HepG2 (cell line): ENCODE measurements around the gene PTGIS. TPM values are rescaled to one million over a fixed set of nuclear protein-coding genes. Genes with fewer than 3 reads are reported as not detected.

Experiments
- ATAC-seq: fragments of 200-7000 bp; cut with Tn5 transposase; 3 replicates; pipeline ENCODE4 v1.9.1; 2020; ENCODE audit warnings: mild to moderate bottlenecking, moderate library complexity
- BruUV-seq: library from RNA; stranded (reverse); fragments of 400-500 nt; replicated peaks from 2 replicates; lab custom pipeline; 2021; lab: Mats Ljungman, UMichigan
- CTCF ChIA-PET: fragments of 300-600 bp; formaldehyde crosslinking; extraction: SDS; loops from one replicate; lab custom pipeline; 2021; ENCODE audit warnings: low total read pairs, inconsistent platforms, low intra/inter-chr PET ratio; lab: Yijun Ruan, JAX
- POLR2A ChIA-PET: fragments of 350-600 bp; sonication (Branson Sonifier 250); formaldehyde crosslinking; loops from one replicate; lab custom pipeline; 2020; ENCODE audit warnings: antibody characterized with exemption, inconsistent platforms; lab: Yijun Ruan, JAX
- DNase-seq: peaks from one replicate; pipeline ENCODE4 v3.0.0-alpha.2; 2015; ENCODE audit warnings: low spot score
- FAIRE-seq: peaks from 3 replicates; lab custom pipeline; 2011; peaks lifted over from hg19 to GRCh38; lab: Jason Lieb, UNC
- H2AFZ ChIP-seq: one replicate; pipeline ENCODE4 v1.6.1; 2011; ENCODE audit warnings: low read length, inconsistent platforms
- H3K27ac ChIP-seq: fragments of 300-600 bp; 3 replicates; pipeline ENCODE4 v1.8.0; 2011; ENCODE audit warnings: mixed run types, mild to moderate bottlenecking, mixed read lengths, low read length, inconsistent platforms; ENCODE audit not compliant: insufficient read depth; ENCODE audit errors: extremely low read length
- H3K27me3 ChIP-seq, 2 experiments: fragments of 200-600 bp in 1 of 2; 2 replicates in 1 of 2; 3 replicates in 1 of 2; pipeline versions ENCODE4 v1.6.0 to v1.8.0; 2011; ENCODE audit warnings: low read length in 2 of 2, mild to moderate bottlenecking in 2 of 2, moderate library complexity in 2 of 2, inconsistent platforms in 1 of 2; ENCODE audit not compliant: insufficient read depth in 2 of 2, control insufficient read depth in 1 of 2
- H3K36me3 ChIP-seq, 2 experiments: fragments of 200-600 bp in 1 of 2; replicated peaks in 1 of 2; 2 replicates in 1 of 2; 3 replicates in 1 of 2; pipeline versions ENCODE4 v1.5.1 to v1.8.0; 2011; ENCODE audit warnings: low read length in 2 of 2, inconsistent platforms in 1 of 2; ENCODE audit not compliant: insufficient read depth in 2 of 2, control insufficient read depth in 1 of 2
- H3K4me1 ChIP-seq: 2 replicates; pipeline ENCODE4 v1.5.1; 2012; ENCODE audit warnings: low read length, inconsistent platforms; ENCODE audit not compliant: insufficient read depth
- H3K4me2 ChIP-seq: 2 replicates; pipeline ENCODE4 v1.6.0; 2011; ENCODE audit warnings: low read depth, low read length, inconsistent platforms
- H3K4me3 ChIP-seq, 3 experiments: fragments of 200-600 bp in 1 of 3; sonication (generic), shearing (Covaris generic) in 1 of 3; replicated peaks in 1 of 3; 2 replicates each; pipeline ENCODE4 v1.5.1; 2011 to 2016; ENCODE audit warnings: low read length in 3 of 3, inconsistent platforms in 2 of 3, low read depth in 2 of 3, mild to moderate bottlenecking in 2 of 3, control low read depth in 1 of 3, mixed read lengths in 1 of 3; ENCODE audit not compliant: insufficient read depth in 1 of 3
- H3K79me2 ChIP-seq: one replicate; pipeline ENCODE4 v1.6.1; 2011; ENCODE audit warnings: low read length, inconsistent platforms; ENCODE audit not compliant: insufficient read depth
- H3K9ac ChIP-seq: 2 replicates; pipeline ENCODE4 v1.6.0; 2011; ENCODE audit warnings: mild to moderate bottlenecking, low read depth, low read length, inconsistent platforms; ENCODE audit not compliant: insufficient read depth
- H3K9me3 ChIP-seq: 2 replicates; pipeline ENCODE4 v1.5.1; 2012; ENCODE audit warnings: mild to moderate bottlenecking, low read length
- H4K20me1 ChIP-seq: 2 replicates; pipeline ENCODE4 v1.6.0; 2011; ENCODE audit warnings: inconsistent platforms, mild to moderate bottlenecking, low read length, moderate library complexity; ENCODE audit not compliant: insufficient read depth
- CENPX ChIP-seq: sonication (generic); formaldehyde crosslinking; IDR thresholded peaks from 2 replicates; pipeline ENCODE4 v1.9.0; 2021; ENCODE audit warnings: mild to moderate bottlenecking, missing genetic modification reagents, moderate library complexity
- JDP2 ChIP-seq: sonication (generic); formaldehyde crosslinking; IDR thresholded peaks from 2 replicates; pipeline ENCODE4 v1.8.1; 2022; ENCODE audit warnings: missing genetic modification reagents, borderline replicate concordance
- NFRKB ChIP-seq: fragments of 450-650 bp; IDR thresholded peaks from 2 replicates; pipeline ENCODE4 v1.6.1; 2017
- PHB2 ChIP-seq: fragments of 450-650 bp; IDR thresholded peaks from 2 replicates; pipeline ENCODE4 v1.6.1; 2018; ENCODE audit not compliant: partially characterized antibody
- ZNF124 ChIP-seq: sonication (generic); formaldehyde crosslinking; IDR thresholded peaks from 2 replicates; pipeline ENCODE4 v1.4.0; 2020; ENCODE audit warnings: missing genetic modification reagents
- ZNF207 ChIP-seq: fragments of 450-650 bp; IDR thresholded peaks from 2 replicates; pipeline ENCODE4 v1.6.1; 2016; ENCODE audit warnings: antibody characterized with exemption, borderline replicate concordance
- ZNF292 ChIP-seq: sonication (generic); formaldehyde crosslinking; IDR thresholded peaks from 2 replicates; pipeline ENCODE4 v1.8.1; 2022; ENCODE audit warnings: mild to moderate bottlenecking, low read depth, missing genetic modification reagents, borderline replicate concordance
- ZNF326 ChIP-seq: sonication (generic); formaldehyde crosslinking; IDR thresholded peaks from 2 replicates; pipeline ENCODE4 v1.4.0; 2020; ENCODE audit warnings: missing genetic modification reagents, borderline replicate concordance
- ZNF530 ChIP-seq: sonication (generic); formaldehyde crosslinking; IDR thresholded peaks from 2 replicates; pipeline ENCODE4 v1.5.0; 2020; ENCODE audit warnings: low read depth, mild to moderate bottlenecking, missing genetic modification reagents
- ZNF780A ChIP-seq: sonication (generic); formaldehyde crosslinking; IDR thresholded peaks from 2 replicates; pipeline ENCODE4 v1.8.0; 2022; ENCODE audit warnings: mild to moderate bottlenecking, missing genetic modification reagents, moderate library complexity
- WGBS: methylation state at CpG from one replicate; pipeline ENCODE4 v1.1.6; 2017; ENCODE audit warnings: low lambda C conversion rate; 5-methylcytosine and 5-hydroxymethylcytosine counted together
- in situ Hi-C: cut with HindIII; loops from 2 replicates; pipeline ENCODE4 v1.10.0; 2017; ENCODE audit warnings: low pct_unique_long_range_greater_than_20kb; ENCODE audit not compliant: extremely low pct_ligation_motif_present
- intact Hi-C: fragments of 100-400 bp; cut with micrococcal nuclease; formaldehyde crosslinking; loops from one replicate; pipeline ENCODE4 v1.10.0; 2022; ENCODE audit not compliant: unreplicated experiment
- polyA plus RNA-seq, 8 experiments: library from polyadenylated mRNA; depleted of rRNA in 3 of 8; stranded (reverse) in 7 of 8; unstranded in 1 of 8; fragments of >200 nt; fragmentation: Illumina TruSeq in 4 of 8; extraction: Trizol in 4 of 8; gene quantifications; 2 replicates each; pipeline versions ENCODE4 v1.2.1 to v1.2.3, GENCODE V29; 2011 to 2016; ENCODE audit warnings: low read depth in 4 of 8, missing spikeins in 1 of 8, mixed read lengths in 1 of 8; ENCODE audit not compliant: insufficient read depth in 1 of 8
- total RNA-seq, 5 experiments: library from RNA; depleted of rRNA; stranded (reverse); fragments of >200 nt; fragmentation: Illumina TruSeq; extraction: Trizol; gene quantifications; 2 replicates each; pipeline ENCODE4 v1.2.3, GENCODE V29; 2016; ENCODE audit warnings: low read depth in 1 of 5
- TF ChIP-seq, protein P1 (sequence below): sonication (generic); formaldehyde crosslinking; IDR thresholded peaks from 2 replicates; pipeline ENCODE4 v1.4.0; 2020; ENCODE audit warnings: missing genetic modification reagents, borderline replicate concordance
- TF ChIP-seq, protein P2 (sequence below): sonication (generic); formaldehyde crosslinking; IDR thresholded peaks from 2 replicates; pipeline ENCODE4 v1.5.0; 2020; ENCODE audit warnings: mild to moderate bottlenecking, low read depth, missing genetic modification reagents, borderline replicate concordance

Gene PTGIS
- total and polyA plus RNA-seq, 2 of the 13 experiments (the other 11 are each of a cell fraction or from before 2014, with no cell fraction given): not detected

DNA sequence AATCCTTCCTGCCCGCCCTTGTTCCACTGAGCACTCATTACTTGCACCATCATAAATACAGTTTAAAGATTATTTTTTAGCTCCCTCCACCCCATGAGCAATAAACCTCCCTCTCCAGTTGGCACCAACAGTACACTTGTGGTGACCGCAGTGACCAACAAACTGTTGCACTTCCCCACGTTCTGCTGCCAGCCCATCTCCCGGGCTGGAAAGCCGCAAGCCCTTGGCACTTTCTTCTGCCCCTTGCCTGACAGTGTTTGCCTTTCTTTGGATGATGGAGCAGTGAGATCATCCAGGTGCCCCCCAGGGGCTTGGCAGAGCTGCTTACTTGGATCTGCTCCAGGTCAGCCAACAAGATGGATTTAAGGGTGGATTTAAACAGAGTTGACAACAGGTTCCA, 107.0 kb downstream of the PTGIS start (continued):
- TF ChIP-seq ZNF292 (CRISPR knock-in tag): no peak
- no peak for TF ChIP-seq PHB2
- no peak for TF ChIP-seq ZNF124 (CRISPR knock-in tag)
- no peak for TF ChIP-seq CENPX (CRISPR knock-in tag)
- TF ChIP-seq, protein P1, sequence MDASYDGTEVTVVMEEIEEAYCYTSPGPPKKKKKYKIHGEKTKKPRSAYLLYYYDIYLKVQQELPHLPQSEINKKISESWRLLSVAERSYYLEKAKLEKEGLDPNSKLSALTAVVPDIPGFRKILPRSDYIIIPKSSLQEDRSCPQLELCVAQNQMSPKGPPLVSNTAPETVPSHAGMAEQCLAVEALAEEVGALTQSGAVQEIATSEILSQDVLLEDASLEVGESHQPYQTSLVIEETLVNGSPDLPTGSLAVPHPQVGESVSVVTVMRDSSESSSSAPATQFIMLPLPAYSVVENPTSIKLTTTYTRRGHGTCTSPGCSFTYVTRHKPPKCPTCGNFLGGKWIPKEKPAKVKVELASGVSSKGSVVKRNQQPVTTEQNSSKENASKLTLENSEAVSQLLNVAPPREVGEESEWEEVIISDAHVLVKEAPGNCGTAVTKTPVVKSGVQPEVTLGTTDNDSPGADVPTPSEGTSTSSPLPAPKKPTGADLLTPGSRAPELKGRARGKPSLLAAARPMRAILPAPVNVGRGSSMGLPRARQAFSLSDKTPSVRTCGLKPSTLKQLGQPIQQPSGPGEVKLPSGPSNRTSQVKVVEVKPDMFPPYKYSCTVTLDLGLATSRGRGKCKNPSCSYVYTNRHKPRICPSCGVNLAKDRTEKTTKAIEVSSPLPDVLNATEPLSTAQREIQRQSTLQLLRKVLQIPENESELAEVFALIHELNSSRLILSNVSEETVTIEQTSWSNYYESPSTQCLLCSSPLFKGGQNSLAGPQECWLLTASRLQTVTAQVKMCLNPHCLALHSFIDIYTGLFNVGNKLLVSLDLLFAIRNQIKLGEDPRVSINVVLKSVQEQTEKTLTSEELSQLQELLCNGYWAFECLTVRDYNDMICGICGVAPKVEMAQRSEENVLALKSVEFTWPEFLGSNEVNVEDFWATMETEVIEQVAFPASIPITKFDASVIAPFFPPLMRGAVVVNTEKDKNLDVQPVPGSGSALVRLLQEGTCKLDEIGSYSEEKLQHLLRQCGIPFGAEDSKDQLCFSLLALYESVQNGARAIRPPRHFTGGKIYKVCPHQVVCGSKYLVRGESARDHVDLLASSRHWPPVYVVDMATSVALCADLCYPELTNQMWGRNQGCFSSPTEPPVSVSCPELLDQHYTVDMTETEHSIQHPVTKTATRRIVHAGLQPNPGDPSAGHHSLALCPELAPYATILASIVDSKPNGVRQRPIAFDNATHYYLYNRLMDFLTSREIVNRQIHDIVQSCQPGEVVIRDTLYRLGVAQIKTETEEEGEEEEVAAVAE: no peak
- TF ChIP-seq ZNF207: no peak

DNA sequence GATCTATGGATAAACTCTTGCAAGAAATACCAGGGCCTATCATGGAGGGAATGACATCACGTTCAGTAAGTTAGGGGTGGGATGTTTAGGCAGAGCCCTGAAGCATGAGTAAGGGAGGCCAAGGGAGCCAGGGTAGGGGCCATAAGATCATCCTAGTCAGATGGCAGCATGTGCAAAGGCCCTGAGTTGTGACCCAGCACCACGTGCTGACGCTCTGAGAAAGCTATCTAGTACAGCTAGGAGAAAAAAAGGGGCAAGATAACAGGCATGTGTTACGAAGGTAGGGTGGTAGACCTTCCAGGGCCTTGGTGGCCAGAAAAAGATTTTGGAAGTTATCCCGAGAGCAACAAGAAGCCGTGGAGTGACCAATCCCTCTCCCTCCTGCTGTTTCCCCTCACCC, 107.8 kb downstream of the PTGIS start:
- TF ChIP-seq, protein P2, sequence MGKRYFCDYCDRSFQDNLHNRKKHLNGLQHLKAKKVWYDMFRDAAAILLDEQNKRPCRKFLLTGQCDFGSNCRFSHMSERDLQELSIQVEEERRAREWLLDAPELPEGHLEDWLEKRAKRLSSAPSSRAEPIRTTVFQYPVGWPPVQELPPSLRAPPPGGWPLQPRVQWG (CRISPR knock-in tag): no peak
- TF ChIP-seq ZNF326 (CRISPR knock-in tag) (no peak), ZNF530 (CRISPR knock-in tag) (no peak), ZNF780A (CRISPR knock-in tag) (no peak), JDP2 (CRISPR knock-in tag) (no peak), NFRKB (no peak)
- no peaks in the 10 kb centered on the region for H3K9me3 ChIP-seq
- no peaks in the 10 kb centered on the region for H4K20me1 ChIP-seq
- H3K4me1 ChIP-seq: no peaks in the 10 kb centered on the region
- ChIA-PET POLR2A (no interaction called here), CTCF (no interaction called here)
- H3K36me3 ChIP-seq: no peaks in the 10 kb centered on the region
- intact Hi-C loops (no loop called here), in situ Hi-C loops (no loop called here)
- DNase-seq (no peak), ATAC-seq (no peak), FAIRE-seq (no peak)
- no peak overlapping the region for H3K4me2 ChIP-seq
- 8% methylated on average over 6 of the region's 6 CpGs for WGBS
- H3K79me2 ChIP-seq: no peaks in the 10 kb centered on the region
- H3K27ac ChIP-seq: no peak overlapping the region
- no TSS peak for BruUV-seq
- no peak overlapping the region for H3K4me3 ChIP-seq
- no peak overlapping the region for H2AFZ ChIP-seq
- no peak overlapping the region for H3K9ac ChIP-seq
- H3K27me3 ChIP-seq: peaks cover 10 to 66% of the 10 kb centered on the region in 2 experiments; a peak in 3 of 5 replicates
